Measurements from ENCODE around the gene CACUL1.

- TF ChIP-seq, protein P1, sequence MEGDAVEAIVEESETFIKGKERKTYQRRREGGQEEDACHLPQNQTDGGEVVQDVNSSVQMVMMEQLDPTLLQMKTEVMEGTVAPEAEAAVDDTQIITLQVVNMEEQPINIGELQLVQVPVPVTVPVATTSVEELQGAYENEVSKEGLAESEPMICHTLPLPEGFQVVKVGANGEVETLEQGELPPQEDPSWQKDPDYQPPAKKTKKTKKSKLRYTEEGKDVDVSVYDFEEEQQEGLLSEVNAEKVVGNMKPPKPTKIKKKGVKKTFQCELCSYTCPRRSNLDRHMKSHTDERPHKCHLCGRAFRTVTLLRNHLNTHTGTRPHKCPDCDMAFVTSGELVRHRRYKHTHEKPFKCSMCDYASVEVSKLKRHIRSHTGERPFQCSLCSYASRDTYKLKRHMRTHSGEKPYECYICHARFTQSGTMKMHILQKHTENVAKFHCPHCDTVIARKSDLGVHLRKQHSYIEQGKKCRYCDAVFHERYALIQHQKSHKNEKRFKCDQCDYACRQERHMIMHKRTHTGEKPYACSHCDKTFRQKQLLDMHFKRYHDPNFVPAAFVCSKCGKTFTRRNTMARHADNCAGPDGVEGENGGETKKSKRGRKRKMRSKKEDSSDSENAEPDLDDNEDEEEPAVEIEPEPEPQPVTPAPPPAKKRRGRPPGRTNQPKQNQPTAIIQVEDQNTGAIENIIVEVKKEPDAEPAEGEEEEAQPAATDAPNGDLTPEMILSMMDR (IDR thresholded peaks at IDR 0.05): no peak
- no peak for TF ChIP-seq POLR2A (IDR thresholded peaks at IDR 0.05)
Measured at GRCh38 chr10:118628397-118628796, 126.4 kb downstream of the CACUL1 start.
